Transverse colon (tissue), 4 donors: ENCODE measurements around the gene UQCRHL.
A peak's percentile ranks its signal among the peaks of the same experiment; 100 is the strongest.

Experiments used
- CTCF ChIP-seq, 5 experiments: fragments of 200-600 bp in 3 of 5; fragments of 450-650 bp in 2 of 5; sonication (generic) in 3 of 5; IDR thresholded peaks; 1 replicate in 2 of 5; 2 replicates in 3 of 5; pipeline ENCODE4 v1.5.1; 2016 to 2017; ENCODE audit warnings: antibody characterized with exemption in 5 of 5, inconsistent platforms in 3 of 5, mild to moderate bottlenecking in 2 of 5, moderate library complexity in 1 of 5
- EP300 ChIP-seq: sonication (generic); formaldehyde crosslinking; IDR thresholded peaks from one replicate; pipeline ENCODE4 v1.6.1; 2017; ENCODE audit warnings: antibody characterized with exemption, low read depth
- POLR2A ChIP-seq: fragments of 450-650 bp; IDR thresholded peaks from one replicate; pipeline ENCODE4 v1.6.1; 2016; ENCODE audit warnings: antibody characterized with exemption, mild to moderate bottlenecking, moderate library complexity
- POLR2AphosphoS5 ChIP-seq, 3 donors: sonication (generic); formaldehyde crosslinking; IDR thresholded peaks; one replicate each; pipeline ENCODE4 v1.6.1; 2016; ENCODE audit warnings: antibody characterized with exemption in 3 of 3

- TF ChIP-seq CTCF (IDR thresholded peaks at IDR 0.05) (peak in 1 of 5 experiments; percentile 9), POLR2AphosphoS5 (IDR thresholded peaks at IDR 0.05) (peak in 1 of 3 donors; percentile 64), EP300 (no peak), POLR2A (peak; percentile 62)
Observed at GRCh38 chr1:15757575-15758342, 49.7 kb downstream of the UQCRHL start.
